IPS-20b (cell line): ENCODE measurements around the gene KHDC4.
"Not testable (repeated sequence)": the region's sequence is repeated elsewhere in the genome, so short reads cannot be mapped to it uniquely, and the experiment has no call there.

ENCODE experiments used
- H3K27ac ChIP-seq: one replicate; pipeline ENCODE4 v1.5.1; 2013; ENCODE audit warnings: low read length
- H3K27me3 ChIP-seq: 2 replicates; pipeline ENCODE4 v1.6.1; 2013; ENCODE audit warnings: mild to moderate bottlenecking, low read length, inconsistent platforms; ENCODE audit not compliant: insufficient read depth
- H3K36me3 ChIP-seq: 2 replicates; pipeline ENCODE4 v1.6.1; 2013; ENCODE audit warnings: low read depth, mild to moderate bottlenecking, inconsistent platforms, low read length, moderate library complexity; ENCODE audit not compliant: insufficient read depth
- H3K4me1 ChIP-seq: 2 replicates; pipeline ENCODE4 v1.6.1; 2013; ENCODE audit warnings: mild to moderate bottlenecking, control low read depth, inconsistent platforms, low read length, moderate library complexity; ENCODE audit not compliant: insufficient read depth
- H3K4me3 ChIP-seq: 2 replicates; pipeline ENCODE4 v1.5.1; 2013; ENCODE audit warnings: mild to moderate bottlenecking, low read length, inconsistent platforms
- H3K9ac ChIP-seq: 2 replicates; pipeline ENCODE4 v1.6.1; 2013; ENCODE audit warnings: low read depth, mild to moderate bottlenecking, inconsistent platforms, low read length, moderate library complexity
- H3K9me3 ChIP-seq: 2 replicates; pipeline ENCODE4 v1.6.1; 2013; ENCODE audit warnings: mild to moderate bottlenecking, low read depth, low read length, inconsistent platforms; ENCODE audit not compliant: insufficient read depth

KHDC4 gene

DNA sequence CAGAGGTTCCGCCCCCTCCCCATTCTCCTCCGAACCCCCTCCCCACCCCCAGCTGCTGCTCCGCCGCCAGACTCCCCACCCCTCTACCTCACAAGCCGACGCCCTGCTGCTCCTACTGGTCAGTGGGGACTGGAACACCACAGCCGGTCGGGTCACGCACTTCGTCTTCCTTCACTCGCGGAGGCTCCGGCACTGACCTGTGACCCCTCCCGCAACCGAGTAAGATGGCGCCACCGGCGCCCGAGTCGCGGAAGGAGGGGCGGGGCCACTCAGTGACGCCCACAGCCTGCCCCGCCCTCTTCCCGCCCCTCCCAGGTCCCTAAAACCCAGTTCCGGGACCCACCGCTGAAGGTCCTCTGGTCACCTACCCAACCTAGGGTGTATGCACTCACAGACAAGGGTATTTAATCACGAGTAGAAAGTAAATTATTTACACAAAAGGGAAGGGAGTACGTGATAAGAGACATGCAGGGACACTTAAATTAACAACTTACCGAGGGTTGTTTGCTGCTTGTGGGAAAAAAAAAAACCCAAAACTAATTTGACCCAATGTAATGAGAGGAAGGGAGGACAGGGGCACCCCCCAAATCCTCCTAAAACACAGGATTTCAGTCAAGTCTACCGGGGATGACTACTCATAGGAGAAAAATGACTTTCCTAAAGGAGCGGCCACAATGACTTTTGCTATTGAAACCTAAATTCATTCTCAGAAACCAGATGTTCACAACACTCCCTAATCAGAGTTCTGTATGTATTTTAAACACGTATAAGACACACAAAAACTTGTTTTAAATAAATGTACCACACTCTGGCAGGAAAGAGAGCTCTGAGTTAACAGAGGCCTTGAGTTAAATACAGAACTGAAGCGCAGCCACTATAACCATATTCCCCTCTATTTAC lies 22.8 kb downstream of the KHDC4 start, which contains the start of gene RIT1:
TSS of gene RIT1 (minus strand) at position 194 of the 900 bp plus-strand sequence. CDS start 588 bp downstream, outside the sequence.
- Histone ChIP-seq H3K9ac (peak within 1 kb of the TSS; percentile 69), H3K36me3 (peaks cover 75% of the 10 kb centered on the region), H3K4me3 (peak within 1 kb of the TSS; percentile 84), H3K27me3 (no peaks in the 10 kb centered on the region), H3K27ac (no peak within 1 kb of the TSS), H3K4me1 (peaks cover 3% of the 10 kb centered on the region; the same call in 1 of the 2 replicates), H3K9me3 (no peaks in the 10 kb centered on the region)

- Histone ChIP-seq H3K4me1 (peaks cover 3% of the 10 kb centered on the region; the same call in 1 of the 2 replicates), H3K27me3 (no peaks in the 10 kb centered on the region), H3K9me3 (no peaks in the 10 kb centered on the region), H3K27ac (no peak overlapping the region), H3K36me3 (peaks cover 74% of the 10 kb centered on the region), H3K4me3 (peak overlapping the region; percentile 84), H3K9ac (peak overlapping the region; percentile 69)
Measured at GRCh38 chr1:155910621-155911121, 23.5 kb downstream of the KHDC4 start.

GRCh38 chr1:155909894-155910293 lies 24.3 kb downstream of the KHDC4 start:
- Histone ChIP-seq H3K4me1 (peaks cover 3% of the 10 kb centered on the region; the same call in 1 of the 2 replicates), H3K27me3 (no peaks in the 10 kb centered on the region), H3K9ac (no peak overlapping the region; the same call in 1 of the 2 replicates), H3K36me3 (peaks cover 71% of the 10 kb centered on the region), H3K9me3 (no peaks in the 10 kb centered on the region), H3K4me3 (peak overlapping the region; percentile 84), H3K27ac (no peak overlapping the region)

- Histone ChIP-seq H3K4me3 (no peak overlapping the region), H3K4me1 (no peaks in the 10 kb centered on the region), H3K36me3 (peaks cover 79% of the 10 kb centered on the region), H3K27ac (no peak overlapping the region), H3K9me3 (no peaks in the 10 kb centered on the region), H3K27me3 (no peaks in the 10 kb centered on the region), H3K9ac (no peak overlapping the region)
Measured at GRCh38 chr1:155904261-155904660, 30.0 kb downstream of the KHDC4 start.

GRCh38 chr1:155900161-155900560 lies 34.1 kb downstream of the KHDC4 start:
- Histone ChIP-seq H3K27ac (no peak overlapping the region), H3K4me3 (no peak overlapping the region), H3K9ac (no peak overlapping the region), H3K4me1 (no peaks in the 10 kb centered on the region), H3K9me3 (no peaks in the 10 kb centered on the region), H3K27me3 (no peaks in the 10 kb centered on the region), H3K36me3 (peaks cover 72% of the 10 kb centered on the region)

DNA sequence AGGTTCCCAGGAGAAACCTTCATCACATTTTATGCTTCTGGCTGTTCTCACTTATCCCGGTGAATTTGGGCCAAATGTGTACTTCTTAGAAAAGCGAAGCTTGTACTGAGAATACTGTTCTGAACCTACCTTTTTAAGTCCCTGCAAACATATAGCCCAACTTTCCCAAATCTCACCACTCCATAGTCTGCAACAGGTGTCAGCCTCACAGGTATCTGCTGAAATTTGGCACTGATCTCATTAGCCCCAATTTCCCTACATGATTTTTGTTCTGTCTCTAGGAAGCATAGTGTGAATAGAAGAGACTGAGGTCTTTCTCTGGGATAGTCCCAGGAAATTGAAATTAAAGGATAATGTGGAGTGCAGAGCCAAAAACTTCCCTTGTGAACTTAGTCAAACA lies 34.5 kb downstream of the KHDC4 start:
- Histone ChIP-seq H3K4me3 (no peak overlapping the region), H3K36me3 (peaks cover 67% of the 10 kb centered on the region), H3K9ac (no peak overlapping the region), H3K4me1 (no peaks in the 10 kb centered on the region), H3K27ac (no peak overlapping the region), H3K9me3 (no peaks in the 10 kb centered on the region), H3K27me3 (no peaks in the 10 kb centered on the region)

DNA sequence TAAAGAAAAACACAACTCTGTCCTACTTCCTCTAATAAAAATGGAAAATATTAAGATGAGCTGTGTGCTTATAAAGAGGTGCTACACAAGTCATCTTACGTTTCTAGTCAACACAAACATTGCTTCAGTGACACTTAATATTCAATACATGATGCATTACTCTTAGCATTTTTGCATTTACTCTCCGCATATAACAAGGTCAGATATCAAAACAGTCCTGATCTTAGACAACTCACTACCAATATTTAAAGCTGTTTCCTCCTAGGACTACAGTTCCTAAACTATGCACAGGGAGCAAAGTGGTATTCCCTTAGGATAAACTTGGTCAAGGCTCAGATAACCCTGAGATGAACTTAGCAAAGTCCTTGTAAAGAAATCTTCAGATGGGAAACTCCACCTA lies 35.3 kb downstream of the KHDC4 start:
- H3K27me3 ChIP-seq, result no peaks in the 10 kb centered on the region
- H3K4me1 ChIP-seq, result no peaks in the 10 kb centered on the region
- H3K9me3 ChIP-seq, result no peaks in the 10 kb centered on the region
- no peak overlapping the region for H3K27ac ChIP-seq
- H3K36me3 ChIP-seq, result peaks cover 59% of the 10 kb centered on the region
- no peak overlapping the region for H3K9ac ChIP-seq
- H3K4me3 ChIP-seq, result no peak overlapping the region

- Histone ChIP-seq H3K9ac (no peak overlapping the region), H3K36me3 (peaks cover 51% of the 10 kb centered on the region), H3K27me3 (no peaks in the 10 kb centered on the region), H3K9me3 (no peaks in the 10 kb centered on the region), H3K4me1 (no peaks in the 10 kb centered on the region), H3K27ac (no peak overlapping the region), H3K4me3 (no peak overlapping the region)
Measured at GRCh38 chr1:155897746-155898145, 36.5 kb downstream of the KHDC4 start.

- not testable (repeated sequence) for H3K27ac ChIP-seq, H3K27me3 ChIP-seq, H3K9ac ChIP-seq, H3K4me3 ChIP-seq, H3K9me3 ChIP-seq, H3K4me1 ChIP-seq
- peaks cover 46% of the 10 kb centered on the region for H3K36me3 ChIP-seq
Measured at GRCh38 chr1:155896476-155896875, 37.7 kb downstream of the KHDC4 start.

DNA sequence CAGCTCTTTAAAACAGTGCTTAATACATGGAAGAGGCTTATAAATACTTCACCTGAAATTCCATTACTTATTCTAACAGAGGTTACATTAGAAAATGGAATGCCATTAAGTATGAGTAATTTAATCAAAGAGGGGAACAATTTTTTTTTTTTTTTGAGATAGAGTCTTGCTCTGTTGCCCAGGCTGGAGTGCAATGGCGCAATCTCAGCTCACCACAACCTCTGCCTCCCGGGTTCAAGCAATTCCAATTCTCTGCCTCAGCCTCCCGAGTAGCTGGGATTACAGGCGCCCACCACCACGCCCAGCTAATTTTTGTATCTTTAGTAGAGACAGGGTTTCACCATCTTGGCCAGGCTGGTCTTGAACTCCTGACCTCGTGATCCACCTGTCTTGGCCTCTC lies 38.6 kb downstream of the KHDC4 start:
- not testable (repeated sequence) for H3K9ac ChIP-seq, H3K4me3 ChIP-seq, H3K9me3 ChIP-seq, H3K27me3 ChIP-seq, H3K4me1 ChIP-seq, H3K27ac ChIP-seq
- peaks cover 37% of the 10 kb centered on the region for H3K36me3 ChIP-seq

- Histone ChIP-seq H3K4me1 (no peaks in the 10 kb centered on the region), H3K9ac (no peak overlapping the region), H3K27me3 (no peaks in the 10 kb centered on the region), H3K36me3 (peaks cover 16% of the 10 kb centered on the region), H3K4me3 (no peak overlapping the region), H3K9me3 (no peaks in the 10 kb centered on the region), H3K27ac (no peak overlapping the region)
Measured at GRCh38 chr1:155893389-155894142, 40.6 kb downstream of the KHDC4 start.
